ENCODE results near the gene KBTBD12. TPM values are rescaled to one million over a fixed set of nuclear protein-coding genes. Genes with fewer than 3 reads are reported as not detected.

Gene KBTBD12
- total and polyA plus RNA-seq, 4 donors: 0.02 to 0.89 (median 0.08) TPM; not detected in 1

- TF ChIP-seq FOXA1 (IDR thresholded peaks at IDR 0.05): no peak
- Histone ChIP-seq H3K9ac (ENCODE audit: low read depth in 1 of 2, low read length in 2 of 2) (no peak overlapping the region), H3K36me3 (ENCODE audit: control insufficient read depth in 4 of 4, insufficient read depth in 3 of 4, low read depth in 1 of 4, low read length in 3 of 4) (no peaks in the 10 kb centered on the region), H3K27me3 (ENCODE audit: control insufficient read depth in 4 of 4, insufficient read depth in 4 of 4, low read length in 3 of 4) (no peaks in the 10 kb centered on the region), H3K9me3 (ENCODE audit: control insufficient read depth in 4 of 4, low read length in 3 of 4) (no peaks in the 10 kb centered on the region), H3K27ac (ENCODE audit: low read depth in 1 of 2, low read length in 2 of 2) (no peak overlapping the region), H3K4me1 (ENCODE audit: control insufficient read depth in 4 of 4, insufficient read depth in 4 of 4, low read length in 3 of 4) (peaks cover 5 to 14% (median 11%) of the 10 kb centered on the region in 4 donors), H3K4me3 (ENCODE audit: low read depth in 1 of 3, low read length in 3 of 3) (no peak overlapping the region)
- no peak for DNase-seq (ENCODE audit: low spot score)
Observed at GRCh38 chr3:127994011-127994410, 79.0 kb downstream of the KBTBD12 start.

DNA sequence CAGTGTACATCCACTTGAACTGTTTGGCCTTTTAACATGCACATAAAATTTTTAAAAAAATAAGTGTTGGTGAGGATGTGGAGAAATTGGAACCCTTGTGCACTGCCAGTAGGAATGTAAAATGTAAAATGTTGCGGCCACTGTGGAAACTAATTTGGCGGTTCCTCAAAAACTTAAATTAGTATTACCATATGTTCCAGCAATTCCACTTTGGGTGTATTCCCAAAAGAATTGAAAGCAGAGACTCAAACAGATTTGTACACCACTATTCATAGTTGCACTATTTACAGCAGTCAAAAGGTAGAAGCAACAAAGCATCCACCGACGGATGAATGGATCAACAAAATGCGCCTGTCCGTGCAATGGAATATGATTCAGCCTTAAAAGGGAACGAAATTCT, 82.0 kb downstream of the KBTBD12 start:
- Histone ChIP-seq H3K9me3 (ENCODE audit: control insufficient read depth in 4 of 4, low read length in 3 of 4) (no peaks in the 10 kb centered on the region), H3K4me1 (ENCODE audit: control insufficient read depth in 4 of 4, insufficient read depth in 4 of 4, low read length in 3 of 4) (peaks cover 5 to 25% (median 17%) of the 10 kb centered on the region in 4 donors), H3K36me3 (ENCODE audit: control insufficient read depth in 4 of 4, insufficient read depth in 3 of 4, low read depth in 1 of 4, low read length in 3 of 4) (no peaks in the 10 kb centered on the region), H3K4me3 (ENCODE audit: low read depth in 1 of 3, low read length in 3 of 3) (no peak overlapping the region), H3K27me3 (ENCODE audit: control insufficient read depth in 4 of 4, insufficient read depth in 4 of 4, low read length in 3 of 4) (no peaks in the 10 kb centered on the region), H3K27ac (ENCODE audit: low read depth in 1 of 2, low read length in 2 of 2) (no peak overlapping the region), H3K9ac (ENCODE audit: low read depth in 1 of 2, low read length in 2 of 2) (no peak overlapping the region)
- no peak for DNase-seq (ENCODE audit: low spot score)
- WGBS: 96% methylated on average over 7 of the region's 7 CpGs
- TF ChIP-seq SP1 (IDR thresholded peaks at IDR 0.05): no peak
- TF ChIP-seq HNF4G (IDR thresholded peaks at IDR 0.05): no peak
- TF ChIP-seq TAF1 (conservative IDR thresholded peaks at IDR 0.05): no peak
- no peak for TF ChIP-seq YY1 (IDR thresholded peaks at IDR 0.05)
- no peak for TF ChIP-seq RAD21 (IDR thresholded peaks at IDR 0.05)
- no peak for TF ChIP-seq JUND (IDR thresholded peaks at IDR 0.05)
- TF ChIP-seq, protein P1, sequence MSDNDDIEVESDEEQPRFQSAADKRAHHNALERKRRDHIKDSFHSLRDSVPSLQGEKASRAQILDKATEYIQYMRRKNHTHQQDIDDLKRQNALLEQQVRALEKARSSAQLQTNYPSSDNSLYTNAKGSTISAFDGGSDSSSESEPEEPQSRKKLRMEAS (IDR thresholded peaks at IDR 0.05): no peak
- no peak for TF ChIP-seq FOXA2 (IDR thresholded peaks at IDR 0.05)
- no peak for TF ChIP-seq EGR1 (IDR thresholded peaks at IDR 0.05; ENCODE audit: low read depth in 2 of 2)
- TF ChIP-seq, protein P2, sequence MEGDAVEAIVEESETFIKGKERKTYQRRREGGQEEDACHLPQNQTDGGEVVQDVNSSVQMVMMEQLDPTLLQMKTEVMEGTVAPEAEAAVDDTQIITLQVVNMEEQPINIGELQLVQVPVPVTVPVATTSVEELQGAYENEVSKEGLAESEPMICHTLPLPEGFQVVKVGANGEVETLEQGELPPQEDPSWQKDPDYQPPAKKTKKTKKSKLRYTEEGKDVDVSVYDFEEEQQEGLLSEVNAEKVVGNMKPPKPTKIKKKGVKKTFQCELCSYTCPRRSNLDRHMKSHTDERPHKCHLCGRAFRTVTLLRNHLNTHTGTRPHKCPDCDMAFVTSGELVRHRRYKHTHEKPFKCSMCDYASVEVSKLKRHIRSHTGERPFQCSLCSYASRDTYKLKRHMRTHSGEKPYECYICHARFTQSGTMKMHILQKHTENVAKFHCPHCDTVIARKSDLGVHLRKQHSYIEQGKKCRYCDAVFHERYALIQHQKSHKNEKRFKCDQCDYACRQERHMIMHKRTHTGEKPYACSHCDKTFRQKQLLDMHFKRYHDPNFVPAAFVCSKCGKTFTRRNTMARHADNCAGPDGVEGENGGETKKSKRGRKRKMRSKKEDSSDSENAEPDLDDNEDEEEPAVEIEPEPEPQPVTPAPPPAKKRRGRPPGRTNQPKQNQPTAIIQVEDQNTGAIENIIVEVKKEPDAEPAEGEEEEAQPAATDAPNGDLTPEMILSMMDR (IDR thresholded peaks at IDR 0.05; ENCODE audit: low read depth, low read length, missing input control): no peak
- no peak for TF ChIP-seq ATF3 (IDR thresholded peaks at IDR 0.05)
- no peak for TF ChIP-seq ZBTB33 (IDR thresholded peaks at IDR 0.05)
- no peak for TF ChIP-seq NR2F2 (IDR thresholded peaks at IDR 0.05)
- TF ChIP-seq GABPA (IDR thresholded peaks at IDR 0.05 in 1 of 2, conservative IDR thresholded peaks at IDR 0.05 in 1 of 2): no peak
- TF ChIP-seq HNF4A (conservative IDR thresholded peaks at IDR 0.05): no peak

- no peak for DNase-seq (ENCODE audit: low spot score)
- Histone ChIP-seq H3K4me3 (ENCODE audit: low read depth in 1 of 3, low read length in 3 of 3) (no peak overlapping the region), H3K27ac (ENCODE audit: low read depth in 1 of 2, low read length in 2 of 2) (no peak overlapping the region), H3K9ac (ENCODE audit: low read depth in 1 of 2, low read length in 2 of 2) (no peak overlapping the region), H3K36me3 (ENCODE audit: control insufficient read depth in 4 of 4, insufficient read depth in 3 of 4, low read depth in 1 of 4, low read length in 3 of 4) (no peaks in the 10 kb centered on the region), H3K4me1 (ENCODE audit: control insufficient read depth in 4 of 4, insufficient read depth in 4 of 4, low read length in 3 of 4) (peaks cover 5 to 25% (median 17%) of the 10 kb centered on the region in 4 donors), H3K27me3 (ENCODE audit: control insufficient read depth in 4 of 4, insufficient read depth in 4 of 4, low read length in 3 of 4) (no peaks in the 10 kb centered on the region), H3K9me3 (ENCODE audit: control insufficient read depth in 4 of 4, low read length in 3 of 4) (no peaks in the 10 kb centered on the region)
- 37% methylated on average over 5 of the region's 5 CpGs for WGBS
- TF ChIP-seq RAD21 (IDR thresholded peaks at IDR 0.05): peak in 1 of 2 donors; percentile 12
- TF ChIP-seq ATF3 (IDR thresholded peaks at IDR 0.05): no peak
- TF ChIP-seq TAF1 (conservative IDR thresholded peaks at IDR 0.05): peak; percentile 37
- TF ChIP-seq HNF4G (IDR thresholded peaks at IDR 0.05): peak; percentile 20
- TF ChIP-seq, protein P1 (IDR thresholded peaks at IDR 0.05): no peak
- TF ChIP-seq SP1 (IDR thresholded peaks at IDR 0.05): peak; percentile 67
- no peak for TF ChIP-seq EGR1 (IDR thresholded peaks at IDR 0.05; ENCODE audit: low read depth in 2 of 2)
- TF ChIP-seq GABPA (IDR thresholded peaks at IDR 0.05 in 1 of 2, conservative IDR thresholded peaks at IDR 0.05 in 1 of 2): no peak
- TF ChIP-seq, protein P2 (IDR thresholded peaks at IDR 0.05; ENCODE audit: low read depth, low read length, missing input control): no peak
- peak; percentile 19 for TF ChIP-seq FOXA1 (IDR thresholded peaks at IDR 0.05)
- no peak for TF ChIP-seq NR2F2 (IDR thresholded peaks at IDR 0.05)
- TF ChIP-seq FOXA2 (IDR thresholded peaks at IDR 0.05): peak; percentile 57
- peak; percentile 43 to 65 for TF ChIP-seq RXRA (IDR thresholded peaks at IDR 0.05)
Observed at GRCh38 chr3:127997961-127998360, 82.9 kb downstream of the KBTBD12 start.

Measured in liver (tissue), 9 donors.